Mesendoderm (in vitro differentiated cells): ENCODE data around the gene HAS3.

Experiments used
- DNase-seq: peaks from one replicate; pipeline ENCODE4 v3.0.0; 2013
- H2AK5ac ChIP-seq: 2 replicates; pipeline ENCODE4 v1.6.1; 2013; ENCODE audit warnings: low read length, inconsistent platforms
- H2BK120ac ChIP-seq: 2 replicates; pipeline ENCODE4 v1.6.1; 2013; ENCODE audit warnings: low read depth, mild to moderate bottlenecking, low read length, moderate library complexity, mixed read lengths
- H2BK15ac ChIP-seq: replicated peaks from 2 replicates; pipeline ENCODE4 v1.6.1; 2013; ENCODE audit warnings: low read depth, mild to moderate bottlenecking, moderate library complexity
- H2BK5ac ChIP-seq: 2 replicates; pipeline ENCODE4 v1.6.1; 2013; ENCODE audit warnings: low read length, inconsistent platforms
- H3K18ac ChIP-seq: 2 replicates; pipeline ENCODE4 v1.6.1; 2013; ENCODE audit warnings: mild to moderate bottlenecking, low read length, mixed read lengths
- H3K23ac ChIP-seq: one replicate; pipeline ENCODE4 v1.6.1; 2013; ENCODE audit warnings: low read length
- H3K27ac ChIP-seq: 2 replicates; pipeline ENCODE4 v1.5.1; 2013; ENCODE audit warnings: low read depth, mild to moderate bottlenecking, inconsistent platforms, low read length, moderate library complexity
- H3K27me3 ChIP-seq: 2 replicates; pipeline ENCODE4 v1.6.1; 2013; ENCODE audit warnings: low read length, control low read depth, mild to moderate bottlenecking, inconsistent platforms; ENCODE audit not compliant: insufficient read depth, poor library complexity
- H3K36me3 ChIP-seq: 2 replicates; pipeline ENCODE4 v1.6.1; 2013; ENCODE audit warnings: low read length, inconsistent platforms; ENCODE audit not compliant: control insufficient read depth, insufficient read depth
- H3K4ac ChIP-seq: one replicate; pipeline ENCODE4 v1.6.1; 2013; ENCODE audit warnings: low read depth, mild to moderate bottlenecking, low read length, moderate library complexity
- H3K4me1 ChIP-seq: 2 replicates; pipeline ENCODE4 v1.6.1; 2013; ENCODE audit warnings: low read depth, low read length, inconsistent platforms; ENCODE audit not compliant: control insufficient read depth
- H3K4me2 ChIP-seq: 2 replicates; pipeline ENCODE4 v1.6.1; 2013; ENCODE audit warnings: low read length
- H3K4me3 ChIP-seq: 2 replicates; pipeline ENCODE4 v1.5.1; 2013; ENCODE audit warnings: mild to moderate bottlenecking, low read length
- H3K56ac ChIP-seq: one replicate; pipeline ENCODE4 v1.6.1; 2013; ENCODE audit warnings: low read length
- H3K79me1 ChIP-seq: 2 replicates; pipeline ENCODE4 v1.6.1; 2013; ENCODE audit warnings: low read length, inconsistent platforms
- H3K79me2 ChIP-seq: 2 replicates; pipeline ENCODE4 v1.6.1; 2013; ENCODE audit warnings: mild to moderate bottlenecking, low read length; ENCODE audit not compliant: control insufficient read depth, insufficient read depth
- H3K9ac ChIP-seq: 2 replicates; pipeline ENCODE4 v1.6.1; 2013; ENCODE audit warnings: low read length, inconsistent platforms
- H4K5ac ChIP-seq: one replicate; pipeline ENCODE4 v1.6.1; 2013; ENCODE audit warnings: low read length
- H4K8ac ChIP-seq: one replicate; pipeline ENCODE4 v1.6.1; 2013; ENCODE audit warnings: low read depth, mild to moderate bottlenecking, control low read depth, low read length, moderate library complexity
- WGBS: extraction: QIAGEN DNeasy Blood & Tissue Kit; methylation state at CpG from one replicate; pipeline ENCODE4 v1.1.7; 2013; ENCODE audit warnings: low lambda C conversion rate, missing lambda C conversion rate; ENCODE audit not compliant: insufficient coverage; ENCODE audit errors: extremely low coverage; 5-methylcytosine and 5-hydroxymethylcytosine counted together

HAS3 gene

GRCh38 chr16:69108064-69108904, 2.8 kb downstream of the HAS3 start:
- peaks cover 10% of the 10 kb centered on the region for H3K79me2 ChIP-seq
- peak overlapping the region; percentile 97 for H3K4me2 ChIP-seq
- no peak overlapping the region for H4K8ac ChIP-seq
- WGBS = no CpG with 5 or more reads among the region's 9 CpGs
- peak overlapping the region; percentile 69 for H3K56ac ChIP-seq
- no peak overlapping the region for H4K5ac ChIP-seq
- peak overlapping the region; percentile 78 for H3K18ac ChIP-seq
- no peak overlapping the region for H3K4ac ChIP-seq
- no peak overlapping the region for H2AK5ac ChIP-seq
- H2BK5ac ChIP-seq = no peak overlapping the region
- peak; percentile 81 for DNase-seq
- H2BK15ac ChIP-seq = no peak overlapping the region
- H3K79me1 ChIP-seq = peaks cover 3% of the 10 kb centered on the region
- no peak overlapping the region for H3K23ac ChIP-seq
- no peak overlapping the region for H3K27ac ChIP-seq
- H3K9ac ChIP-seq = peak overlapping the region; percentile 75
- H3K27me3 ChIP-seq = no peaks in the 10 kb centered on the region
- H3K4me1 ChIP-seq = peaks cover 5% of the 10 kb centered on the region
- H2BK120ac ChIP-seq = no peak overlapping the region
- H3K4me3 ChIP-seq = peak overlapping the region; percentile 1
- no peaks in the 10 kb centered on the region for H3K36me3 ChIP-seq

GRCh38 chr16:69108905-69109252, 3.4 kb downstream of the HAS3 start:
- Histone ChIP-seq H3K4me1 (peaks cover 5% of the 10 kb centered on the region), H2BK15ac (no peak overlapping the region), H3K36me3 (no peaks in the 10 kb centered on the region), H2AK5ac (no peak overlapping the region), H3K79me1 (peaks cover 3% of the 10 kb centered on the region), H2BK5ac (no peak overlapping the region), H3K9ac (peak overlapping the region; percentile 28), H4K5ac (no peak overlapping the region), H3K4me2 (no peak overlapping the region), H3K4ac (no peak overlapping the region), H3K4me3 (no peak overlapping the region), H3K79me2 (peaks cover 10% of the 10 kb centered on the region), H4K8ac (no peak overlapping the region), H3K18ac (no peak overlapping the region), H3K27ac (no peak overlapping the region), H3K27me3 (no peaks in the 10 kb centered on the region), H2BK120ac (no peak overlapping the region), H3K56ac (no peak overlapping the region), H3K23ac (no peak overlapping the region)
- WGBS = no CpG with 5 or more reads among the region's 4 CpGs
- DNase-seq = no peak

- Histone ChIP-seq H4K8ac (no peak overlapping the region), H3K4me2 (no peak overlapping the region), H2AK5ac (no peak overlapping the region), H3K18ac (no peak overlapping the region), H3K23ac (no peak overlapping the region), H3K4ac (no peak overlapping the region), H3K4me3 (no peak overlapping the region), H3K79me2 (peaks cover 10% of the 10 kb centered on the region), H3K56ac (no peak overlapping the region), H4K5ac (no peak overlapping the region), H2BK120ac (no peak overlapping the region), H2BK15ac (no peak overlapping the region), H3K79me1 (peaks cover 3% of the 10 kb centered on the region), H3K9ac (no peak overlapping the region), H3K4me1 (peaks cover 5% of the 10 kb centered on the region), H3K27ac (no peak overlapping the region), H3K27me3 (no peaks in the 10 kb centered on the region), H3K36me3 (no peaks in the 10 kb centered on the region), H2BK5ac (no peak overlapping the region)
- DNase-seq = no peak
- no CpG with 5 or more reads among the region's 48 CpGs for WGBS
Measured at GRCh38 chr16:69109486-69110270, 4.2 kb downstream of the HAS3 start.

GRCh38 chr16:69110406-69110805, 5.0 kb downstream of the HAS3 start:
- no peak for DNase-seq
- Histone ChIP-seq H2BK5ac (no peak overlapping the region), H2BK15ac (no peak overlapping the region), H3K79me2 (peaks cover 10% of the 10 kb centered on the region), H3K36me3 (no peaks in the 10 kb centered on the region), H3K4me3 (no peak overlapping the region), H4K5ac (no peak overlapping the region), H3K79me1 (peaks cover 3% of the 10 kb centered on the region), H2BK120ac (no peak overlapping the region), H3K4ac (no peak overlapping the region), H3K27ac (no peak overlapping the region), H3K4me2 (no peak overlapping the region), H3K27me3 (no peaks in the 10 kb centered on the region), H4K8ac (no peak overlapping the region), H3K56ac (no peak overlapping the region), H3K23ac (no peak overlapping the region), H2AK5ac (no peak overlapping the region), H3K4me1 (peaks cover 5% of the 10 kb centered on the region), H3K9ac (no peak overlapping the region), H3K18ac (no peak overlapping the region)
- no CpG with 5 or more reads among the region's 7 CpGs for WGBS

- no peak overlapping the region for H3K23ac ChIP-seq
- DNase-seq = no peak
- no peak overlapping the region for H2BK120ac ChIP-seq
- H3K27ac ChIP-seq = no peak overlapping the region
- H2BK15ac ChIP-seq = no peak overlapping the region
- H3K36me3 ChIP-seq = no peaks in the 10 kb centered on the region
- H3K79me1 ChIP-seq = peaks cover 3% of the 10 kb centered on the region
- H2AK5ac ChIP-seq = no peak overlapping the region
- H3K4ac ChIP-seq = no peak overlapping the region
- no peak overlapping the region for H3K18ac ChIP-seq
- peaks cover 10% of the 10 kb centered on the region for H3K79me2 ChIP-seq
- peaks cover 5% of the 10 kb centered on the region for H3K4me1 ChIP-seq
- H4K5ac ChIP-seq = no peak overlapping the region
- no peak overlapping the region for H3K9ac ChIP-seq
- no peak overlapping the region for H3K56ac ChIP-seq
- no peak overlapping the region for H2BK5ac ChIP-seq
- no CpG with 5 or more reads among the region's 6 CpGs for WGBS
- H3K4me2 ChIP-seq = no peak overlapping the region
- H3K27me3 ChIP-seq = no peaks in the 10 kb centered on the region
- H3K4me3 ChIP-seq = no peak overlapping the region
- no peak overlapping the region for H4K8ac ChIP-seq
Measured at GRCh38 chr16:69111216-69111875, 5.9 kb downstream of the HAS3 start.
